ENCODE data around the gene SLC10A4. TPM values are rescaled to one million over a fixed set of nuclear protein-coding genes. Genes with fewer than 3 reads are reported as not detected.

Gene SLC10A4
- total and polyA plus RNA-seq, 2 of the 8 experiments (the other 6 are each of a cell fraction or from before 2014, with no cell fraction given), result 4.5 to 5.6 TPM

DNA sequence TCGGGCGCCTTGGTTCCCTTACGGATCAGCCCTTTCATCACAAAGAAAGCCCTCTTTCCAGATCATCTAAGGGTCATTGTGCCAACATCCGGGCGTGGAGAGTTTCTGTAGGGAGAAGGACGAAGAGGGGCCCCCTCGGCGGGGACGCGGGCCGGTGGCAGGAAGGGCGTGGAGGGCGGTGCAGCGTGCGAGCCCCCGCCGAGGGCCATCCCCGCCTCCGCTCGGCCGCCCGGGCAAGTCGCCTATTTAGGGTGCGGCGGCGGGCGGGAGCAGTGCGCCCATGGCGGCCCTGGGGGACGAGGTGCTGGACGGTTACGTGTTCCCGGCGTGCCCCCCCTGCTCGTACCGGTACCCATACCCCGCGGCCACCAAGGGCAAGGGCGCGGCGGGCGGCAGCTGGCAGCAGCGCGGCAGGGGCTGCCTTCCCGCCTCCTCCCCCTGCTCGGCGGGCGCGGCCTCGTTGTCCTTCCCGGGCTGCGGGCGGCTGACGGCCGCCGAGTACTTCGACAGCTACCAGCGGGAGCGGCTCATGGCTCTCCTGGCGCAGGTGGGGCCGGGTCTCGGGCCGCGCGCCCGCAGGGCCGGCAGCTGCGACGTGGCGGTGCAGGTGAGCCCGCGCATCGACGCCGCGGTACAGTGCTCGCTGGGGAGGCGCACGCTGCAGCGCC, 7.0 kb downstream of the SLC10A4 start, which contains the start of gene ZAR1:
Gene ZAR1, plus strand, starts transcription at position 241 of the 668 bp plus-strand sequence. Its CDS starts 40 bp downstream, at position 281.
- TF ChIP-seq, protein P1, sequence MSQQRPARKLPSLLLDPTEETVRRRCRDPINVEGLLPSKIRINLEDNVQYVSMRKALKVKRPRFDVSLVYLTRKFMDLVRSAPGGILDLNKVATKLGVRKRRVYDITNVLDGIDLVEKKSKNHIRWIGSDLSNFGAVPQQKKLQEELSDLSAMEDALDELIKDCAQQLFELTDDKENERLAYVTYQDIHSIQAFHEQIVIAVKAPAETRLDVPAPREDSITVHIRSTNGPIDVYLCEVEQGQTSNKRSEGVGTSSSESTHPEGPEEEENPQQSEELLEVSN (IDR thresholded peaks at IDR 0.05), result peak; percentile 52
- TF ChIP-seq EZH2 (IDR thresholded peaks at IDR 0.05; ENCODE audit: low read depth, low read length, severe bottlenecking), result peak; percentile 70
- TF ChIP-seq RBBP5 (IDR thresholded peaks at IDR 0.05; ENCODE audit: borderline replicate concordance, low read depth, low read length), result 0 out of 2 replicates have a peak, but pooled peaks have one; percentile 13
- 0 out of 2 replicates have a peak, but pooled peaks have one; percentile 12 for TF ChIP-seq TAF1 (IDR thresholded peaks at IDR 0.05; ENCODE audit: low read depth, low read length)
- peak; percentile 29 for TF ChIP-seq KDM4A (IDR thresholded peaks at IDR 0.05; ENCODE audit: low read depth, low read length, severe bottlenecking)
- peak; percentile 28 for TF ChIP-seq SUZ12 (IDR thresholded peaks at IDR 0.05; ENCODE audit: low read length)
- TF ChIP-seq RAD21 (IDR thresholded peaks at IDR 0.05 in 1 of 2, conservative IDR thresholded peaks at IDR 0.05 in 1 of 2; ENCODE audit: low read depth in 2 of 2, low read length in 2 of 2), result no peak
- TF ChIP-seq, protein P2, sequence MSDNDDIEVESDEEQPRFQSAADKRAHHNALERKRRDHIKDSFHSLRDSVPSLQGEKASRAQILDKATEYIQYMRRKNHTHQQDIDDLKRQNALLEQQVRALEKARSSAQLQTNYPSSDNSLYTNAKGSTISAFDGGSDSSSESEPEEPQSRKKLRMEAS (IDR thresholded peaks at IDR 0.05), result peak; percentile 30
- no peak for TF ChIP-seq TAF7 (optimal IDR thresholded peaks at IDR 0.05; ENCODE audit: borderline replicate concordance, low read depth, low read length)
- TF ChIP-seq ASH2L (IDR thresholded peaks at IDR 0.05; ENCODE audit: low read length), result peak; percentile 58
- H3K4me2 ChIP-seq (ENCODE audit: insufficient read depth in 1 of 2, low read depth in 2 of 2, low read length in 2 of 2), result peak within 1 kb of the TSS; percentile 54 to 79
- no peaks in the 10 kb centered on the region for H3K79me2 ChIP-seq (ENCODE audit: control insufficient read depth in 1 of 2, insufficient read depth in 2 of 2, low read length in 2 of 2)
- peak within 1 kb of the TSS; percentile 22 to 72 (median 48) for H3K4me3 ChIP-seq (ENCODE audit: extremely low read depth in 1 of 4, insufficient read depth in 2 of 4, low read depth in 3 of 4, low read length in 4 of 4)
- H4K8ac ChIP-seq (ENCODE audit: extremely low read depth, insufficient read depth, low read length), result peak within 1 kb of the TSS; percentile 92; the same call in 1 of the 2 replicates
- H3K4ac ChIP-seq (replicated peaks; ENCODE audit: insufficient read length, low read depth, low read length), result no peak within 1 kb of the TSS
- H3K23me2 ChIP-seq (ENCODE audit: low read depth, low read length), result peaks cover 3% of the 10 kb centered on the region; the same call in 1 of the 2 replicates
- DNase-seq (ENCODE audit: low read depth in 1 of 2, low spot score in 2 of 2) (no peak), FAIRE-seq (no peak)
- no peak within 1 kb of the TSS for H3K56ac ChIP-seq (replicated peaks; ENCODE audit: insufficient read length, low read depth, low read length)
- H2AK5ac ChIP-seq (ENCODE audit: low read depth, low read length), result no peak within 1 kb of the TSS
- H2BK120ac ChIP-seq (replicated peaks; ENCODE audit: low read depth, low read length), result no peak within 1 kb of the TSS
- no peak within 1 kb of the TSS; a peak in 2 of 7 replicates for H3K9ac ChIP-seq (replicated peaks in 1 of 4; ENCODE audit: extremely low read depth in 1 of 4, low read depth in 3 of 4, low read length in 3 of 4)
- H4K20me1 ChIP-seq (replicated peaks in 1 of 2; ENCODE audit: control insufficient read depth in 1 of 2, insufficient read depth in 2 of 2, low read length in 2 of 2), result peaks cover 0 to 1% of the 10 kb centered on the region in 2 experiments
- no peak within 1 kb of the TSS for H2BK20ac ChIP-seq (ENCODE audit: low read length)
- no peak within 1 kb of the TSS for H2BK5ac ChIP-seq (ENCODE audit: low read depth, low read length)
- H3K27ac ChIP-seq (ENCODE audit: low read depth, low read length), result no peak within 1 kb of the TSS
- H3K27me3 ChIP-seq (replicated peaks in 1 of 4; ENCODE audit: control insufficient read depth in 3 of 4, extremely low read depth in 1 of 4, insufficient read depth in 3 of 4, low read length in 3 of 4), result peaks cover 18 to 49% (median 39%) of the 10 kb centered on the region in 4 experiments
- no peak within 1 kb of the TSS for H4K91ac ChIP-seq (replicated peaks; ENCODE audit: insufficient read length, low read length)
- H3K79me1 ChIP-seq (ENCODE audit: low read depth, low read length), result no peaks in the 10 kb centered on the region
- no peaks in the 10 kb centered on the region for H3K9me3 ChIP-seq (ENCODE audit: insufficient read depth in 2 of 2, low read depth in 1 of 2, low read length in 1 of 2)
- 0 out of 2 replicates have a peak within 1 kb of the TSS, but pooled peaks have one; percentile 57 for H3K18ac ChIP-seq (ENCODE audit: extremely low read depth, low read length)
- H3K23ac ChIP-seq (ENCODE audit: insufficient read length), result no peak within 1 kb of the TSS
- no peak within 1 kb of the TSS for H2BK12ac ChIP-seq (ENCODE audit: low read depth, low read length)
- ChIA-PET POLR2A (ENCODE audit: partially characterized antibody) (interaction anchor here (1.2 to 1.3 kb wide), 2 partner anchors 10 to 362 kb away, joined by 3 read pairs; no protein-coding TSS in a partner anchor), CTCF (ENCODE audit: partially characterized antibody) (interaction anchor here (0.7 to 1.4 kb wide), 2 partner anchors 56 to 59 kb away, joined by 3 read pairs; no protein-coding TSS in a partner anchor)
- H4K5ac ChIP-seq (ENCODE audit: insufficient read length, low read depth, low read length), result no peak within 1 kb of the TSS
- H2BK15ac ChIP-seq (ENCODE audit: low read length), result no peak within 1 kb of the TSS
- H2AFZ ChIP-seq (ENCODE audit: low read length), result peak within 1 kb of the TSS; percentile 77; the same call in 1 of the 2 replicates
- H3K36me3 ChIP-seq (ENCODE audit: control insufficient read depth in 2 of 4, insufficient read depth in 4 of 4, low read length in 3 of 4), result peaks cover 0 to 8% (median 0%) of the 10 kb centered on the region in 4 experiments; a peak in 1 of 8 replicates
- WGBS, 2 experiments (ENCODE audit: extremely low coverage in 1 of 2, insufficient coverage in 1 of 2, insufficient read length in 1 of 2, insufficient replicate concordance in 2 of 2, low coverage in 1 of 2, low lambda C conversion rate in 2 of 2, missing lambda C conversion rate in 1 of 2), result 2% methylated on average over 64 of the region's 80 CpGs; no CpG with 5 or more reads in 1 of the 2 experiments
- H3K4me1 ChIP-seq (replicated peaks in 1 of 4; ENCODE audit: control insufficient read depth in 3 of 4, insufficient read depth in 4 of 4, low read length in 3 of 4), result peaks cover 0 to 3% (median under 1%) of the 10 kb centered on the region in 4 experiments; a peak in 4 of 7 replicates
- no peak within 1 kb of the TSS for H3K14ac ChIP-seq (ENCODE audit: insufficient read length)
